Gastrocnemius medialis (tissue), 4 donors: ENCODE results near the gene PACS1. TPM values are rescaled to one million over a fixed set of nuclear protein-coding genes. Genes with fewer than 3 reads are reported as not detected.
A peak's percentile ranks its signal among the peaks of the same experiment; 100 is the strongest.

Experiments used
- ATAC-seq, 2 donors: fragments of 150-250 bp; one replicate each; pipeline ENCODE4 v1.9.1; 2016
- DNase-seq, 2 donors: peaks; one replicate each; pipeline ENCODE4 v3.0.0-alpha.2; 2019
- H3K27ac ChIP-seq, 4 donors: fragments of 200-600 bp; sonication (generic); 1 replicate in 1 of 4; 2 replicates in 3 of 4; pipeline ENCODE4 v1.5.1; 2016 to 2018; ENCODE audit warnings: mild to moderate bottlenecking in 2 of 4, moderate library complexity in 1 of 4
- H3K27me3 ChIP-seq, 3 donors: fragments of 200-600 bp; sonication (generic) in 2 of 3; 1 replicate in 1 of 3; 2 replicates in 2 of 3; pipeline versions ENCODE4 v1.5.1 to v1.6.0; 2016 to 2019; ENCODE audit warnings: mild to moderate bottlenecking in 1 of 3, moderate library complexity in 1 of 3
- H3K36me3 ChIP-seq, 2 donors: fragments of 200-600 bp; sonication (generic) in 1 of 2; one replicate each; pipeline ENCODE4 v1.5.1; 2017 to 2018
- H3K4me1 ChIP-seq, 2 donors: fragments of 200-600 bp; sonication (generic) in 1 of 2; one replicate each; pipeline ENCODE4 v1.5.1; 2016 to 2017; ENCODE audit warnings: mild to moderate bottlenecking in 2 of 2
- H3K4me3 ChIP-seq, 4 donors: fragments of 200-600 bp; sonication (generic) in 3 of 4; 1 replicate in 1 of 4; 2 replicates in 3 of 4; pipeline ENCODE4 v1.5.1; 2016 to 2019; ENCODE audit warnings: mild to moderate bottlenecking in 2 of 4
- H3K9me3 ChIP-seq, 3 donors: fragments of 200-600 bp; sonication (generic) in 2 of 3; 1 replicate in 1 of 3; 2 replicates in 2 of 3; pipeline ENCODE4 v1.5.1; 2016 to 2019
- CTCF ChIP-seq, 5 experiments: fragments of 450-650 bp in 3 of 5; fragments of 200-600 bp in 2 of 5; sonication (generic) in 2 of 5; IDR thresholded peaks in 4 of 5; conservative IDR thresholded peaks in 1 of 5; 1 replicate in 4 of 5; 2 replicates in 1 of 5; pipeline ENCODE4 v1.5.1; 2016 to 2019; ENCODE audit warnings: antibody characterized with exemption in 5 of 5, mild to moderate bottlenecking in 3 of 5, moderate library complexity in 3 of 5
- POLR2A ChIP-seq, 2 donors: fragments of 450-650 bp; IDR thresholded peaks; one replicate each; pipeline ENCODE4 v1.6.1; 2017; ENCODE audit warnings: antibody characterized with exemption in 2 of 2, mild to moderate bottlenecking in 2 of 2, moderate library complexity in 2 of 2
- in situ Hi-C, 4 donors: fragments of 200-750 bp; cut with MboI; loops; one replicate each; pipeline versions ENCODE4 v1.15.0 to v1.8.0; 2017; ENCODE audit warnings: low sequenced_read_pairs in 4 of 4
- intact Hi-C: fragments of 100-400 bp; cut with DNase I; formaldehyde crosslinking; loops from one replicate; pipeline ENCODE4 v1.15.1; 2023; ENCODE audit warnings: low total_unique reads
- total RNA-seq, 4 donors: library from RNA; depleted of rRNA; stranded (reverse); fragments of >200 nt; gene quantifications; one replicate each; pipeline versions ENCODE4 v1.1.0 to v1.2.3, GENCODE V29; 2016

Gene PACS1
- total RNA-seq, 4 donors from 2014 or later: 6.6 to 20.4 (median 16.9) TPM

- H3K4me3 ChIP-seq: no peak overlapping the region
- H3K4me1 ChIP-seq: peaks cover 19 to 25% of the 10 kb centered on the region in 2 donors
- H3K36me3 ChIP-seq: peaks cover 0 to 25% of the 10 kb centered on the region in 2 donors
- in situ Hi-C loops: no loop called here
- H3K9me3 ChIP-seq: no peaks in the 10 kb centered on the region
- intact Hi-C loops: loop anchor here (2.0 to 5.0 kb wide), 3 partner anchors 72 to 347 kb away; partner anchors contain the start of genes C11orf68, DRAP1, RIN1 and SF3B2
- H3K27ac ChIP-seq: no peak overlapping the region
- TF ChIP-seq CTCF (IDR thresholded peaks at IDR 0.05 in 4 of 5, conservative IDR thresholded peaks at IDR 0.05 in 1 of 5) (no peak), POLR2A (IDR thresholded peaks at IDR 0.05) (no peak)
- no peaks in the 10 kb centered on the region for H3K27me3 ChIP-seq
- no peak for DNase-seq
- ATAC-seq: no peak
Measured at GRCh38 chr11:66265531-66266377, 195.7 kb downstream of the PACS1 start.

GRCh38 chr11:66266378-66267038, 196.4 kb downstream of the PACS1 start:
- intact Hi-C loops (loop anchor here (2.0 to 5.0 kb wide), 3 partner anchors 71 to 348 kb away; partner anchors contain the start of genes C11orf68, DRAP1, RIN1 and SF3B2), in situ Hi-C loops (no loop called here)
- no peaks in the 10 kb centered on the region for H3K9me3 ChIP-seq
- H3K4me1 ChIP-seq: peaks cover 19 to 27% of the 10 kb centered on the region in 2 donors
- H3K36me3 ChIP-seq: peaks cover 0 to 21% of the 10 kb centered on the region in 2 donors
- ATAC-seq: no peak
- peak overlapping the region; percentile 92 to 99 (median 96) for H3K27ac ChIP-seq
- peak overlapping the region; percentile 79 to 91 (median 81) for H3K4me3 ChIP-seq
- no peak for TF ChIP-seq CTCF (IDR thresholded peaks at IDR 0.05 in 4 of 5, conservative IDR thresholded peaks at IDR 0.05 in 1 of 5)
- no peak for TF ChIP-seq POLR2A (IDR thresholded peaks at IDR 0.05)
- no peaks in the 10 kb centered on the region for H3K27me3 ChIP-seq
- no peak for DNase-seq

GRCh38 chr11:66267039-66267378, 196.9 kb downstream of the PACS1 start:
- TF ChIP-seq CTCF (IDR thresholded peaks at IDR 0.05 in 4 of 5, conservative IDR thresholded peaks at IDR 0.05 in 1 of 5): no peak
- TF ChIP-seq POLR2A (IDR thresholded peaks at IDR 0.05): no peak
- DNase-seq (no peak), ATAC-seq (peak; percentile 1 to 3)
- Histone ChIP-seq H3K9me3 (no peaks in the 10 kb centered on the region), H3K4me1 (peaks cover 19 to 27% of the 10 kb centered on the region in 2 donors), H3K27me3 (no peaks in the 10 kb centered on the region), H3K36me3 (peaks cover 0 to 21% of the 10 kb centered on the region in 2 donors), H3K4me3 (peak overlapping the region; percentile 79 to 91 (median 81)), H3K27ac (peak overlapping the region; percentile 92 to 99 (median 96))
- in situ Hi-C loops: no loop called here
- intact Hi-C loops: loop anchor here (2.0 to 5.0 kb wide), 3 partner anchors 70 to 348 kb away; partner anchors contain the start of genes C11orf68, DRAP1, RIN1 and SF3B2

- Histone ChIP-seq H3K4me1 (peaks cover 19 to 27% of the 10 kb centered on the region in 2 donors), H3K9me3 (no peaks in the 10 kb centered on the region), H3K36me3 (peaks cover 0 to 22% of the 10 kb centered on the region in 2 donors), H3K4me3 (peak overlapping the region; percentile 79 to 91 (median 81)), H3K27ac (peak overlapping the region; percentile 92 to 99 (median 96)), H3K27me3 (no peaks in the 10 kb centered on the region)
- in situ Hi-C loops (no loop called here), intact Hi-C loops (loop anchor here (1.0 to 5.0 kb wide), 5 partner anchors 22 to 409 kb away; partner anchors contain the start of genes C11orf68, CFL1, DRAP1 and RIN1)
- DNase-seq: peak; percentile 80 to 83
- peak; percentile 70 to 76 for ATAC-seq
- peak; percentile 76 to 80 for TF ChIP-seq POLR2A (IDR thresholded peaks at IDR 0.05)
- peak; percentile 13 to 25 (median 20) for TF ChIP-seq CTCF (IDR thresholded peaks at IDR 0.05 in 4 of 5, conservative IDR thresholded peaks at IDR 0.05 in 1 of 5)
Measured at GRCh38 chr11:66267379-66268243, 197.5 kb downstream of the PACS1 start.
